Right atrium auricular region (tissue), 2 donors: ENCODE data around the gene ULBP3. TPM values are rescaled to one million over a fixed set of nuclear protein-coding genes. Genes with fewer than 3 reads are reported as not detected.
"Not testable (repeated sequence)": the region's sequence is repeated elsewhere in the genome, so short reads cannot be mapped to it uniquely, and the experiment has no call there.

Source experiments
- DNase-seq: peaks from one replicate; pipeline ENCODE4 v3.0.0-alpha.2; 2019; ENCODE audit warnings: low spot score
- H3K27ac ChIP-seq, 2 donors: fragments of 200-600 bp; sonication (generic); 1 replicate in 1 of 2; 2 replicates in 1 of 2; pipeline ENCODE4 v1.5.1; 2016 to 2019
- H3K27me3 ChIP-seq, 2 donors: fragments of 200-600 bp; sonication (generic); one replicate each; pipeline versions ENCODE4 v1.5.1 to v1.6.0; 2017 to 2019
- H3K36me3 ChIP-seq: fragments of 200-600 bp; sonication (generic); one replicate; pipeline ENCODE4 v1.5.1; 2016
- H3K4me1 ChIP-seq, 2 donors: fragments of 200-600 bp; sonication (generic); one replicate each; pipeline versions ENCODE4 v1.5.1 to v1.6.0; 2017 to 2019
- H3K4me3 ChIP-seq, 2 donors: fragments of 200-600 bp; sonication (generic); 1 replicate in 1 of 2; 2 replicates in 1 of 2; pipeline ENCODE4 v1.5.1; 2017 to 2019; ENCODE audit warnings: mild to moderate bottlenecking in 1 of 2, moderate library complexity in 1 of 2
- H3K9me3 ChIP-seq, 2 donors: fragments of 200-600 bp; sonication (generic); one replicate each; pipeline ENCODE4 v1.5.1; 2019
- CTCF ChIP-seq, 2 donors: fragments of 200-600 bp; sonication (generic); IDR thresholded peaks; one replicate each; pipeline ENCODE4 v1.5.1; 2019; ENCODE audit warnings: antibody characterized with exemption in 2 of 2
- total RNA-seq, 2 donors: library from RNA; depleted of rRNA; stranded (reverse); fragments of >200 nt; gene quantifications; one replicate each; pipeline ENCODE4 v1.1.0, GENCODE V29; 2016

Gene ULBP3
- total RNA-seq, 2 donors from 2014 or later: 1.4 to 2.0 TPM

DNA sequence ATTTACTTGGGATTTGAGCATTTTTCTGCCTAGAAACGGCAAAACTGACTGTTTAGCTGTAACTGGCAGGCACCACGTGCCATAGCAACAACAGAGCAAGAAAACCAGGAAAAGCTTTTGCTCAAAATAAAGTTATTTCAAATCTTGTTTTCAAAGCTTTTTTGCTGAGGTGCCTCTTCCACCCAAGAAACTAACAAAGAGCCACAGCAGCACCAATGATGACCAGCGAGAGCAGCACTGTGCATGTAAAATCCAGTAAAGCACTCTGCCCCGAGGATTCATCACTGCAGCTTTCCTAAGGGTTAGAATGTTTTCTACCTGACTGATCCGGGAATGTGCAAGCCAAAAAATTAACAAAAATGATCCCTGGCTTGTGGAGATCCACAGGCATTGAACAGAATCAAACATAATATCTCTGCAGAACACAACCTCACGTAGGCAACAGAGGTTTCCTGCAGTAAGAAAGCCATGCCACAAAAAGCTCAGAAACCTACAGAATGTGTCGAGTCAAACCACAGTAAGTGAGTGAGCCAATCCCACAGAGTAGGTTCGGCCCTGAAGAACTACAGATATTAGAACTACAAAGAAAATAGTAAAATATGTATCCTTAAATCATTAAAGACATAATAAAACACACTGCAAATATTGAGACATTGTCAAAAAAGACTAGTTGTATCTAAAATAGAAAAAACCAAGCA lies 7.4 kb upstream of the ULBP3 start:
- Histone ChIP-seq H3K27ac (no peak overlapping the region), H3K36me3 (no peaks in the 10 kb centered on the region), H3K9me3 (no peaks in the 10 kb centered on the region), H3K27me3 (no peaks in the 10 kb centered on the region), H3K4me3 (no peak overlapping the region), H3K4me1 (no peaks in the 10 kb centered on the region)
- TF ChIP-seq CTCF (IDR thresholded peaks at IDR 0.05): no peak
- DNase-seq: no peak

DNA sequence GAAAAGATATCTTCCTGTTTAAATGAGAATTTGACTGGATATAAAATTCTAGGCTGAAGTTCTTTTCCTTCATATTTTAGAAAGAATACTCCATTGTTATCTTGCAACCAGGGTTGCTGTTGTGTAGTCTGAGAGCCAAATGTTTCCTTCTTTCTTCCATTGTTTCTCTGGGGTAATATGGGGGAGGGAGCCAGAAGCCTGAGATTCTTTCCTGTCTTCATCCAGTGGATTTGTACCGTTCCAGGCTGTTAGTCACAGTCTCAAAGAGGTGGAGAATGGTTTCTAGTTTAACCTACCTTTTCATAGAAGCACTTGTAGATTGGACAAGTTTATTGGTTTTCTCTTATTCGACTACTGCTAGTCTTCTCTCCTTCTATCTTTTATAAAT lies 6.1 kb upstream of the ULBP3 start:
- H3K27ac ChIP-seq: no peak overlapping the region
- H3K4me3 ChIP-seq: no peak overlapping the region
- H3K36me3 ChIP-seq: no peaks in the 10 kb centered on the region
- no peaks in the 10 kb centered on the region for H3K4me1 ChIP-seq
- no peaks in the 10 kb centered on the region for H3K27me3 ChIP-seq
- no peak for DNase-seq
- H3K9me3 ChIP-seq: no peaks in the 10 kb centered on the region
- TF ChIP-seq CTCF (IDR thresholded peaks at IDR 0.05): no peak

- not testable (repeated sequence) for DNase-seq, H3K4me3 ChIP-seq, H3K36me3 ChIP-seq, H3K9me3 ChIP-seq, H3K4me1 ChIP-seq, H3K27me3 ChIP-seq, H3K27ac ChIP-seq
Measured at GRCh38 chr6:150074396-150075033, 5.6 kb upstream of the ULBP3 start.

DNA sequence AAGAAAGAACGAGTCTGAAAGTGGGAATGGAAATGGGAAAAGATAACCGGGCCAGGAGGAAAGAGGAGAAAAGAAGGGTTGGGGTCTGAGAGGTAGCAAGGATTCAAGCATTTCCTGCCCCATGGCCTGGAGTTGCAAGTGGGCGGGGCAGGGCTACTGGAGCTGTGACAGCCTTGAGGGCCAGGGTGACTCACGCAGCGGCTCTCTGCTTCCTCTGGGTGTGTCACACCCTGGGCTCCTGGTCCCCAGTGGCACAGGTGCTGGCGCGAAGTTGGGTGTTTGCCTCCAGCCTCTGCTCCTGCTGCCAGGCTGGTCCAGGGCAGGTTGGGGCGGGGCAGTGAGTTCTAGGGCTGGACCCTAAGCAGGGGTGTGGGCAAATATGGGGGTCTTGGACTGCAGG lies 3.3 kb upstream of the ULBP3 start:
- Histone ChIP-seq H3K9me3 (no peaks in the 10 kb centered on the region), H3K36me3 (no peaks in the 10 kb centered on the region), H3K4me1 (peaks cover 0 to 9% of the 10 kb centered on the region in 2 donors), H3K4me3 (no peak overlapping the region), H3K27ac (no peak overlapping the region), H3K27me3 (no peaks in the 10 kb centered on the region)
- DNase-seq: no peak
- no peak for TF ChIP-seq CTCF (IDR thresholded peaks at IDR 0.05)

DNA sequence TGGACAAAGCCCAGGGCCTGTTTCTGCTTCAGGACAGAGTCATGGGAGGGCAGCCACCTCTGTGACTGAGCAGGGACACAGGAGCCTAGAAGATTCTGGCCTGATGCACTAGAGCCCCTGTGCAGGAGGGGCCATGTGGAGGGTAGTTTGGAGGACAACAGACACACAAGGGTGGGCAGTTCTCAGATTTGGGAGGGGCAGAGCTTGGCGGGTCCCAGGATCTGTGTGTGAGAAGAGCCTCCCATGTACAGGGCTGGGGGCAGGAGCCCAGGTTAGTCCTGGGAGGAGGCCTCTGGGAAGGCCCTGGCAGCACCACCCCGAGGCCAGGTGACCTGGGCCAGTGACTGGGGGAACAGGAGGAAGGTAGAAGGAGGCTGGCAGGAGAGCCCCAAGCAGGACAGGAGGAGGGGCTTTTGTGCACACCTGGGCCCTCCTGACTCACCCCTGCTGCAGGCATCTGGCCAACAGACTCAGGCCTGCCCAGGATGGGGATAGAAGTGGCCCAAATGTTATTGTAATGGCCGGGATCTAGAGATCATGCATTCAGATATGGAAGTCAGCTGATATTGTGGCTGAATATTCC lies 1.4 kb upstream of the ULBP3 start:
- DNase-seq: no peak
- Histone ChIP-seq H3K4me3 (no peak overlapping the region), H3K4me1 (peaks cover 0 to 9% of the 10 kb centered on the region in 2 donors), H3K36me3 (no peaks in the 10 kb centered on the region), H3K27me3 (no peaks in the 10 kb centered on the region), H3K9me3 (no peaks in the 10 kb centered on the region), H3K27ac (no peak overlapping the region)
- no peak for TF ChIP-seq CTCF (IDR thresholded peaks at IDR 0.05)

DNA sequence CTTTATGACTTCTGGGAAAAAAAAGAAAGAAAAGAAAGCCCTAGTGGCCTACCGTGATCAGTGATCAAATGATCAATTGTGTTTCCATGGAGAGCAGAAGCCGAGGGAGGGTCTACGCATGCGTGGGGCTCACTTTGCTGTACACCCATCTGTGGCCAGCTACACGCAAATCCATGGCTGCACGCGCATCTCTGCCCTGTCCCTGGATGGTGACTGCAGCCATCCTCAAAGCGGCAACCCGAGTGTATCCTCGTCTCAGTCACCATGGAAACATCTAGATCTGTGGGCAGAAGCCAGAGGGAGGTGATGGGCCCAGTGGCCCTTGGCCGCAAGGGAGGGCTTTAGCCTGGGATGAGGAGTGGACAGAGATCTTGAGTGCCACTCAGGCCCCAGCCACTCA lies 785 bp upstream of the ULBP3 start:
- Histone ChIP-seq H3K9me3 (no peaks in the 10 kb centered on the region), H3K36me3 (no peaks in the 10 kb centered on the region), H3K4me1 (peaks cover 0 to 9% of the 10 kb centered on the region in 2 donors), H3K27ac (peak overlapping the region; percentile 35 to 41), H3K27me3 (no peaks in the 10 kb centered on the region), H3K4me3 (peak overlapping the region in 1 of 2 donors; percentile 71)
- DNase-seq: no peak
- TF ChIP-seq CTCF (IDR thresholded peaks at IDR 0.05): no peak
